Fibroblast of lung (primary cell): ENCODE results near the gene TMEM19.

Experiments used
- EZH2 ChIP-seq: IDR thresholded peaks from 2 replicates; pipeline ENCODE4 v1.5.1; 2012; ENCODE audit warnings: low read length, control low read depth, mild to moderate bottlenecking; ENCODE audit errors: missing control alignments
- TF ChIP-seq, protein P1 (sequence below), 2 donors: IDR thresholded peaks in 1 of 2; conservative IDR thresholded peaks in 1 of 2; 1 replicate in 1 of 2; 2 replicates in 1 of 2; pipeline ENCODE4 v1.5.1; 2011 to 2012; ENCODE audit warnings: low read length in 2 of 2, control low read depth in 1 of 2, inconsistent platforms in 1 of 2, low read depth in 1 of 2, mild to moderate bottlenecking in 1 of 2

DNA sequence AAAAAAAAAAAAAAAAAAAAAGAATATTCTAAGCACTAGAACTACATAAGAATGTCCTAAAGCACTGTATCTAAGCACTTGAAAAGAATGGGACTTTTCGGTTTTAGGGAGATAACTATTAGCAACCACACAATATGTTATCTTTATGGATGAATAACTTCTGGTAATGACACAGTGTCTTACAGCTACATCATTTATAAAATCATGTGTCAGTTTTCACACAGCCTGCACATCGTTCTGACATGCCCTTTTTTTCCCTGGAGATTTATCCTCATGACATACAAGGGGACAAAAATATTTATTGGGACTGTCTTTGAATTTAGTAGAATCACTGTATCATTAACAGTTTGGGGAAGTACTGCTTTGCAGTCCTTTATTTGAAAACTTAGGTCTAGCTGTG, 17.3 kb downstream of the TMEM19 start:
- TF ChIP-seq, protein P1, sequence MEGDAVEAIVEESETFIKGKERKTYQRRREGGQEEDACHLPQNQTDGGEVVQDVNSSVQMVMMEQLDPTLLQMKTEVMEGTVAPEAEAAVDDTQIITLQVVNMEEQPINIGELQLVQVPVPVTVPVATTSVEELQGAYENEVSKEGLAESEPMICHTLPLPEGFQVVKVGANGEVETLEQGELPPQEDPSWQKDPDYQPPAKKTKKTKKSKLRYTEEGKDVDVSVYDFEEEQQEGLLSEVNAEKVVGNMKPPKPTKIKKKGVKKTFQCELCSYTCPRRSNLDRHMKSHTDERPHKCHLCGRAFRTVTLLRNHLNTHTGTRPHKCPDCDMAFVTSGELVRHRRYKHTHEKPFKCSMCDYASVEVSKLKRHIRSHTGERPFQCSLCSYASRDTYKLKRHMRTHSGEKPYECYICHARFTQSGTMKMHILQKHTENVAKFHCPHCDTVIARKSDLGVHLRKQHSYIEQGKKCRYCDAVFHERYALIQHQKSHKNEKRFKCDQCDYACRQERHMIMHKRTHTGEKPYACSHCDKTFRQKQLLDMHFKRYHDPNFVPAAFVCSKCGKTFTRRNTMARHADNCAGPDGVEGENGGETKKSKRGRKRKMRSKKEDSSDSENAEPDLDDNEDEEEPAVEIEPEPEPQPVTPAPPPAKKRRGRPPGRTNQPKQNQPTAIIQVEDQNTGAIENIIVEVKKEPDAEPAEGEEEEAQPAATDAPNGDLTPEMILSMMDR (conservative IDR thresholded peaks at IDR 0.05 in 1 of 2, IDR thresholded peaks at IDR 0.05 in 1 of 2; ENCODE audit: low read depth in 1 of 2, low read length in 2 of 2): no peak
- TF ChIP-seq EZH2: no peak
